ENCODE data around the gene UBA6. TPM values are rescaled to one million over a fixed set of nuclear protein-coding genes. Genes with fewer than 3 reads are reported as not detected.
"Not testable (repeated sequence)": the region's sequence is repeated elsewhere in the genome, so short reads cannot be mapped to it uniquely, and the experiment has no call there.

Gene UBA6
- total RNA-seq: 10 to 100 TPM; 80.8 to 87.0 TPM

DNA sequence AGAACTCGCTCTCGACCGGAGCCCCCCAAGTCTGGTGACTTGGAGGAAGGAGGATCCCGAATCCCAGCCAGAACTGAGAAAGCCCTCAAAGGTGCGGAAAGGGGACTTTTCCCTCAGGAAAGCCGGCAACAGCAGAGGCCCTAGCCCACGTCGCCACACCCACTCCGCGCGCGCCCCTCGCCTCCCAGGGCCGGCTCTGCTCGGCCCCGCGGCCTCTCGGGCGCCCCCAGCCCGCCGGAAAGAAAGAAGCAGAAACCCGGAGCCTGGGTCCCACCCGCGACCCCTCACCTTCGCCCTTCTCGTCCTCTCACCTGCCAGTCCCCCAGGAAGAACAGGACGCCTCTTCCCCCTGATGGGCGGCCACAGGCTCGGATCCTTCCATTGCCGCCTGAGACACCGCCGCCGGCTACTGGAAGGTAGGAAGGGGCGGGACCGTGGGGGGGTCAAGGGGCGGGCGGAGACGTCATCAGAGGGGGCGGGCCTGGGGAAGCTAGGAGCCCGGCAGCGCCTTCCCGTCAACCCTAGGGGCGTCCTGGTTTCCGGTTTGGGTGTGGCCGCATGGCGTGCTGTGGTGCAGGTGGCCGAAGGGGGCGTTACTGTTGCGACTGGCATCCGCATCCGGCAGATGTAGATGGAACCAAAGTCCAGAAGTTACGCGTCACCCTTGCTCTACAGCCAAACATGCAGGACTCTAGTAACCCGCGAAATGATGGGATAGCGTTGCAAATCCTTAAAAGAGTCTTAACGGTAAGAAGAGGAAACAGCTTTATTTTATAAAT is at the start of gene UBA6:
Gene UBA6, minus strand, starts transcription at position 418 of the 779 bp plus-strand sequence. Its CDS starts 36 bp downstream, at position 382.
- CTCF ChIA-PET: interaction anchor here (1.4 kb wide), 1 partner anchor 12 kb away, joined by 4 read pairs; no protein-coding TSS in a partner anchor
- POLR2A ChIA-PET: no interaction called here

- POLR2A ChIA-PET: no interaction called here
- CTCF ChIA-PET: no interaction called here
Observed at GRCh38 chr4:67750691-67751090, 49.7 kb upstream of the UBA6 start.

- CTCF ChIA-PET: no interaction called here
- POLR2A ChIA-PET: no interaction called here
Observed at GRCh38 chr4:67749286-67749685, 48.3 kb upstream of the UBA6 start.

GRCh38 chr4:67746797-67747495 is 46.0 kb upstream of the UBA6 start:
- CTCF ChIA-PET: interaction anchor here (1.3 kb wide), 1 partner anchor 20 kb away, joined by 3 read pairs; no protein-coding TSS in a partner anchor
- POLR2A ChIA-PET: interaction anchor here (0.6 kb wide), 2 partner anchors 18 to 20 kb away, joined by 3 to 4 read pairs; no protein-coding TSS in a partner anchor

- ChIA-PET POLR2A (no interaction called here), CTCF (no interaction called here)
Observed at GRCh38 chr4:67744561-67745283, 43.8 kb upstream of the UBA6 start.

DNA sequence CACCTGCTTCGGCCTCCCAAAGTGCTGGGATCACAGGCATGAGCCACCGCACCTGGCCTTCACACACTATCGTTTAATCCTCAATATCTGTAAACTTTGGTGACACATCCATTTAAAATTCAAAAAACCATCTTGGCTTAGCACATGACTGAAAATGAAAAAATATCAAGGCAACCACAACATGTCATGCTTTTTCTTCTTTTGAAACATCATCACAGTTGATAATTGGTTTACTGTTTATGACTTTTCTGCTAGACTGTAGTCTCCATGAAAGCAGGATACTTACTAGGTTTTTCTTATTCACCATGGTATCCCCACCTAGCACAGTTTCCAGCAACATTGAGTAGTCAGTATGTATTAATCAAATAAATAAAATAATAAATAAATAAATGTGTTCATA is 42.2 kb upstream of the UBA6 start:
- CTCF ChIA-PET: no interaction called here
- POLR2A ChIA-PET: no interaction called here

DNA sequence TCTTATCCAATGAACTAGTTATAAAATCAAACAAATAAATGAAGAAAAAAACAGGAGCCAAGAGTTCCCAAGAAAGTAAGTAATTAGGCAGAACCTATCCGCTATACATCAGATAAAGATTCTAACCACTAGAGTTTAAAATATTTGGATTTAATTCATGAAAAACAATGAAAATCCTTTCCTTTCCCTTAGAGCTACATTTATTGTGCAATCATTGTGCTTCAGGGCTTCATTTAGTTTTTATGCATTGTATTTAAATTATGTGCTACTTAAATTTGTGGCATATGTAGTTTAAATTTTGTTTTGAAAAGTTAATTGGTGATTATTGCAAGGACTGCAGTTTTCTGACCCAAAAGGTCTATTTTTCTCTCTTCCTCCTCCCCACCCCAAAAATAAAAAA is 35.3 kb upstream of the UBA6 start:
- ChIA-PET POLR2A (no interaction called here), CTCF (no interaction called here)

DNA sequence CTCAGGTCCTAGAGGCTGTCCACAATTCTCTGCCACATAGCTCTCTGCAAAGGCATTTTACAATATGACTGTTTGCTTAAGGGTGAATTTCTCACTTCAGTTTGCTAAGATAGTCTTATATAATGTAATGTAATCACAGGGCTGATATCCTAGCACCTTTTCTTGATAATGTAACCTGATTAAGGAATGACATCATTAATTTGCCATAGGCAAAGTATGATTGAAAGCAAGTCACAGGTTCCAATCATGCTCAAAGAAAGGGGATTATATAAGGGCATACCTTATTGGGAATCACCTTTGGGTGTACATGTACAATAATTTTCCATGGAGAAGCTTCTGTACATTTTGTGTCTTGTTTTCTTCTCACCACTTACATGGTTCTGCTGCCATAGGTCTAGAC is 34.4 kb upstream of the UBA6 start:
- ChIA-PET CTCF (no interaction called here), POLR2A (no interaction called here)

DNA sequence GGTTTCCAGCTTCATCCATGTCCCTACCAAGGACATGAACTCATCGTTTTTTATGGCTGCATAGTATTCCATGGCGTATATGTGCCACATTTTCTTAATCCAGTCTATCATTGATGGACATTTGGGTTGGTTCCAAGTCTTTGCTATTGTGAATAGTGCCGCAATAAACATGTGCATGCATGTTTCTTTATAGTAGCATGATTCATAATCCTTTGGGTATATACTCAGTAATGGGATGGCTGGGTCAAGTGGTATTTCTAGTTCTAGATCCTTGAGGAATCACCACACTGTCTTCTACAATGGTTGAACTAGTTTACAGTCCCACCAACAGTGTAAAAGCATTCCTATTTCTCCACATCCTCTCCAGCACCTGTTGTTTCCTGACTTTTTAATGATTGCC is 29.6 kb upstream of the UBA6 start:
- POLR2A ChIA-PET, CTCF ChIA-PET: not testable (repeated sequence)

- ChIA-PET CTCF (no interaction called here), POLR2A (interaction anchor here (0.7 kb wide), 1 partner anchor 19 kb away, joined by 3 read pairs; no protein-coding TSS in a partner anchor)
Observed at GRCh38 chr4:67727124-67727850, 26.3 kb upstream of the UBA6 start.

GRCh38 chr4:67725981-67726380 is 25.0 kb upstream of the UBA6 start:
- ChIA-PET POLR2A (no interaction called here), CTCF (no interaction called here)

- CTCF ChIA-PET: no interaction called here
- POLR2A ChIA-PET: no interaction called here
Observed at GRCh38 chr4:67725132-67725531, 24.2 kb upstream of the UBA6 start.

- ChIA-PET POLR2A (no interaction called here), CTCF (interaction anchor here (0.9 kb wide), 1 partner anchor 187 kb away, joined by 3 read pairs; no protein-coding TSS in a partner anchor)
Observed at GRCh38 chr4:67723949-67724348, 23.0 kb upstream of the UBA6 start.

DNA sequence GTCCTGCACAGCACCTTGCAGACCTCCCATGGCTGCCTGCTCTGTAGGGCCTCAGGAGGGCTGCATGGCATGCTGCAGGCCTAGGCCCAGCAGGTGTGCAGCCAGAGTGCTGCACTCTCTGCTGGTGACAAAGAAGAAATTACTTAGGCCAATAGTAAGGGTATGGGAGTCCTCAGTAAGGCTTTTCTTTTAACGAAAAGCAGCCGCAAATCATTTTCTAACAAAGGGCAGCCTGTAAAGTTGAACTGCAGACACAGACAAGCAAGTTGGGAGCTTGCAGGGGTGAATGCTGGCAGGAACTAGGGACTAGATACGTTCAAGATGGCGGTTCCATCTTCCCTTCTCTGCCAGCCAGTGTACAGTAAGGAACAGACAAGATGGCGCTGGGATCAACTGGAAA is 22.4 kb upstream of the UBA6 start:
- CTCF ChIA-PET: no interaction called here

DNA sequence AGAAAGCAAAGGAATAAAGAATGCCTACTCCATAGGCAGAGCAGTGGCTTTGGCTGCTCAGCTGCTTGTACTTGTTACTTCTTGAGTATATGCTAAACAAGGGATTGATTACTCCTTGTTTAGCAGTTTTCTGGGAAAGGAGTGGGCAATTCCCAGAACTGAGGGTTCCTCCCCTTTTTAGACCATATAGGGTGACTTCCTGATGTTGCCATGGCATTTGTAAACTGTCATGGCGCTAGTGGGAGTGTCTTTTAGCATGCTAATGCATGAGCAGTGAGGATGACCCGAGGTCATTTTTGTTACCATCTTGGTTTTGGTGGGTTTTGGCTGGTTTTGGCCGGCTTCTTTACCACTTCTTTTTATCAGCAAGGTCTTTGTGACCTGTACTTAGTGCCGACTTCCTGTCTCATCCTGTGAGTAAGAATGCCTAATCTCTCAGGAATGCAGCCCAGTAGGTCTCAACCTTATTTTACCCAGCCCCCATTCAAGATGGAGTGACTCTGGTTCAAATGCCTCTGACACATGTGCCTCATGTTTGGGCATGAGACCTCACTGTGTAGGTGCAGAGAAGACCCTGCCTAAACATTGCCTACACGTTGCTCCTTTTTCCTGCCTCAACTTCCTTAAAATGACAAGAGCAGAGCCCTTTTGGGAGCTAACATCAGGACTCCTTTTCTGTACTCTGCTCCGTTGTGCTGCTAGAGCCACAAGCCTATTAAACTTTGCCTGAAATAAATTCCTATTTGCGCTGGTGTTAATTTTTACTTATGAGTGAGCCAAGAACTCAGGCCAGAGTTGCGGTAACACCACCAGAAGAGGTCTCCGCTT is 21.0 kb upstream of the UBA6 start:
- CTCF ChIA-PET: no interaction called here
- POLR2A ChIA-PET: no interaction called here

More for the DNA sequence above, 22.4 kb upstream of the UBA6 start:
- POLR2A ChIA-PET: no interaction called here

DNA sequence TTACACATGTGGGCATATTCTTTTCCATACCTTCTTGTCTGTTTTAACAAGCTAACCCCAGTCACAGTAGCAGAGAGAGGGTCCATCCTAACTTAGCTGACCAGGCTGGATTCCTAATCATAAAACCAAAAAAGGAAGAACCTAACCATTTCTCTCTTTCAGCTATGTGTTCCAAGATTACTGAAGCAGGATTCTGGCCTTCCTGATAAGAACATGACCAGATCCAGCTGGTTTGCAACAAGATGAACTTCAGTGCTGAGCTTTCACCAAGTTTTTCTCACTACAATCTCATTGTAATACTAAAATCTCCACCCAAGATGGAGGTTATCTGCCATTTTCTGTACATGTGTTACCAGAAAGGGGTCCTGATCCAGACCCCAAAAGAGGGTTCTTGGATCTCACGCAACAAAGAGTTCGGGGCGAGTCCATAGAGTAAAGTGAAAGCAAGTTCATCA is 20.4 kb upstream of the UBA6 start:
- POLR2A ChIA-PET: no interaction called here

DNA sequence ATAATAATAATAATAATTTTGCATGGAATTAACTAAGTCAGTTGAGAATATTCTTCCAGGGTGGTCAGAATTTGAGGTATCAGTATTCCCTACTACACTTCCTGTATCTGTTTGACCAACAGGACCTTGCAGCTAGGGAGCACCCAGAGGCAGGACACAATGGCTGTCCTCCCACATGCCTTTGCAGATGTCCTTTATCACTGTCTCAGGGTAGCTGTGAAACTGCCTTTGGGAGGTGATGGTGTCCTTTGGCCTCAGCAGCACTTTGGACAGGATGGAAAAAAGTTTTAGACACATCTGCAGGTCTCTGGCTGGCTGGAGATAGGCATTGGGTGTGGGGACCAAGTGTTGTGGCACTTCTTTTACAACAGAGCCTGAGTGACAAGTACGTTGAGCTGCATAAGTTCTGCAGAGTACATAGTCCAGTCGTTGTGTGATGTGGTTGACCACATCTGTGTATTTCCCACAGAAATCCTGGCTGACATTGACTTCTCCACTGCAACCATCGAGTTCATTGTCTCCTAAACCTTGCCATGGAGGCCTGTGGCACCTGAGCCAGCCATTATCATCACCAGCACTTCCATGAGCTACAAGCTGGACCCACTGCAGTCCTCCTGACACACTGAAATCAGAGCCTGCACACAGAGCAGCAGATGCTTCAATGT is 19.1 kb upstream of the UBA6 start:
- POLR2A ChIA-PET: no interaction called here
- CTCF ChIA-PET: no interaction called here

More for the DNA sequence above, 20.4 kb upstream of the UBA6 start:
- CTCF ChIA-PET: no interaction called here

- CTCF ChIA-PET: no interaction called here
- POLR2A ChIA-PET: no interaction called here
Observed at GRCh38 chr4:67718848-67719247, 17.9 kb upstream of the UBA6 start.

- ChIA-PET CTCF (no interaction called here), POLR2A (no interaction called here)
Observed at GRCh38 chr4:67717586-67717985, 16.6 kb upstream of the UBA6 start.

All from activated CD8-positive, alpha-beta memory T cell treated with anti-CD3 and anti-CD28 coated beads for 36 hours (primary cell).